Pulmonary artery endothelial cell (primary cell): Measurements from ENCODE around the gene AMN. TPM values are rescaled to one million over a fixed set of nuclear protein-coding genes. Genes with fewer than 3 reads are reported as not detected.

Source experiments
- DNase-seq: peaks from one replicate; pipeline ENCODE4 v3.0.0-alpha.2; 2011; ENCODE audit warnings: low read depth, low spot score
- total RNA-seq: library from RNA; depleted of rRNA; stranded (reverse); fragments of >200 nt; gene quantifications from 2 replicates; pipeline ENCODE4 v1.2.3, GENCODE V29; 2014

Gene AMN
- total RNA-seq, 1 donor from 2014 or later: 0.13 TPM

DNA sequence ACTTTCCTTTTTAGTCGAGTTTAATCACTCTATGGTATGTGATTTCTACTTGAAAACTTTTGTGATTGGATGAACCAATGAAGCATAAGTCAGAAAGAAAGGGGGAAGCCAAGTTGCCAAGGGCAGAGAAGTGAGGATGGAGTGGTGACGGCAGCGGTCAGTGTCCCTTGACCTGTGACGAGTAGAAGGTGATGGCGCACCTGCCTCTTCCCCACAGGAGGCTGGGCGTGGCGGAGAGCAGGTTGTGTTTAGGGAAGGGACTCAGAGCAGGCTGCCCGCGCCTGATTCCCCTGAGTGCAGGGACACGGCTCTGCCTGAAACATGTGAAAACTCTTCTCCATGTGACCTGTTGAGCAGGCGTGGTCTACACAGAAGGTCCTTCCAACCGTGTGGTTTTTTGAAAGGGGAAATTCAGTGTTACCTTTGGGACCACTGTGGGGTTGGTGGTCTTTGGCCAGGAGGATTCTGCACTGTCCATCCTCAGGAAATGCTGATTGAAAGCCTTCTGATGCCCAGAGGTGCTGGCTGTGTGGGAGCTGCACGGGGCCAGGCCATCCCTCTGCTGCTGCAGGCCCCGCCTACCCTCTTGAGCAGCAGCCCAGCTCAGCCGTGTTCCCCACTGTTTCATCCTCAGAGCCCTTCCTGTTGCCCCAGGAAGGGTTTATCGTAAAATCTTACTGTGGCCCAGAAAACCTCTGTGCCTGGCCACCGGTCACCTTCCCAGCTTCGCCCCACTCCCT is 23.5 kb upstream of the AMN start:
- no peak for DNase-seq

DNA sequence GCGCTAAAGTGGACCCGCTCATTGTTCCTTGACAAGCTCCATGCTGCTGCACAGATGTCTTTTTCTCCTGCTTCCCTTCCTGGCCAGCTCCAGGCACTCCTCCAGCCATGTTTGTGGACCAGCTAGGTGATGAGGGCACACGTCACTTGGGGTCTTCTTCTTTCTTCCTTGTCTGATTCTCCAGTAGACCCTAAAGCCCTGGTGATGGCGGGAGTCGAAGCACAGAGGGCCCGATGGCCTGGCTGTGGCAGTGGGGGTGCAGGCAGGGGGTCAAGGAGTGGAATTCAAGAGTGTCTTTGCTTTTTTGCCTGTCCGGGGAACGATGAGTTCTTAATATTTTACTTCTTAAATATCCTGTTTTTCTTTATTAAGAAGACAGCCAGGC is 23.0 kb upstream of the AMN start:
- no peak for DNase-seq

DNA sequence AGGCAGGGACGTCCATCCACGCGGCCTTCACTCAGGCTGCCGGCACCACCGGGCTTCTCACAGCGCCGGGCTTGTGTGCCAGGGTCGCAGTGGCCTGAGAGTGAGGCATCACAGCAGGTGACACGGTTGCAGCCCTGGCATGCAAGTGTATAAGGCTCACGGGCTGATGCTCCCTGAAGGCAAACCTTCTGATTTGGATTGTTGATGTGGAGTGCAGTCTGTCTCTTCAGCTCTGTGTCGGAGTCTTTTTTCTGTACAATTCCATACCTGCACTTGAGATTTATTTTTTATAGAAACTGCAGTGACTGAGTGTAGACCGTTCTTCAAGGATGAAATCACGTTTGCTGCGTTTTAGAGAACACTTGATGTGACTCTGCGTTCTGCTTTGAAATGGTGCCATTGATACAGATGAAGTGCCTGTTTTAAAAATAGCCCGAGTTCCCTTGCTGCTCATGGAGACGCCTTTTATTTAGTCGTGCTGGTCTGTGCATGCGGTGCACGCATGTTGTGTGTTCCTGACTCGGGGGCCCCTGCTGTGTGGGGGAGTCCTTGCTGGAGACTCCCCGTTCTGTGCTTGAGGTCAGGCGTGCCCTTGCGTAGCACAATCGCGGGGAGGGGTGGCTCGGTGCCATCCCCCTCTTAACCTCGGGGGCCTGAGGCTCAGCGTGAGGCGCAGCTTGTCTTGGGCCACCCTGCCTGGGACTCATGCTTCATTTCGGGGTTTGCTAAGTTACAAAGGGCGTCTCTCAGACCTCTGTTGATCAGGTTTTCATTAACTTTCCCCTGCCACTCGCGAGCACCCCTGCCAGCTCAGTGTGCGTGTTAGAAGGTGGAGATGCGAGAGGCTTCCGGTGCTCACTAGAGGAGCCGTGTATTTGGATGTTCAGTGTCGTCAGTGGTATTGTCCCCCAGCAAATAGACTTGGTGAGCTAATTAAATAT is 21.6 kb upstream of the AMN start:
- DNase-seq: no peak

DNA sequence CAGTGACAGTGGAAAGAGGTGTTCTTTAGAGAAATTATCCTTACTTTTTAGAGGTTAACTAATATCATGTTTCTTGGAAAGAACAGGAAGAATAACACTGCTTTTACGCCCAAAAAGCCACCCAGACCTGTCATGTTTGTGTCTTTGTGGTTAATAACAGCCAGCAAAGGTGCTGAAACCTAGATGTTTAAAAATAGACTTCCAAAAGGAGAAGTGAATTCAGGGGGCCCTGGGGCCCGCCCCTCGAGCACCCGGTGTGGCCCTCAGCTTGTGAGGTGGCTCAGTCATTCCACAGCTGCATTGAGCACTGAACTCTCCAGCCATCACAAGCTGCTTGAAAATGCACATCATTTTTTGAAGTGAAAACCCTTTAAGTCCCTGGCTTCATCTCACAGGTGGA is 20.8 kb upstream of the AMN start:
- no peak for DNase-seq

DNA sequence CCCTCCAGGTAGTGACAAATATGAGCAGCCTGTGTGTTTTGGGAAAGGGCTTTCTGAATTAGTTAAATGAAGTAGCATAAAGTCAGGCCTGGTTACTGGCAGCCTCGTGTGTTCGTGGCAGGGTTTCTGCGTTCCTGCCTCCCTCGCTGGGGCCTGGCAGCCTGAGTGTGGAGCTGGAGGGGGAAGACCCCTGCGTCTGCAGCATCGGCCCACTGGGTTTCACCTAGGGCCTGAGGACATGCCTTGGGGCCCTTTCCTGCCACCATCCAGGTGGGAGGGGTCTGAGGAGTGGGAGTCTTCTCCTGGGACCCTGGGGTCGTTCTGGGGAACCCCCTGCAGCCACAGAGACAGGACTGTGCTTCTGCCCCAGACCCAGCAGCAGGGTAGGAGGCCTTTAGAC is 20.4 kb upstream of the AMN start:
- DNase-seq: no peak

DNA sequence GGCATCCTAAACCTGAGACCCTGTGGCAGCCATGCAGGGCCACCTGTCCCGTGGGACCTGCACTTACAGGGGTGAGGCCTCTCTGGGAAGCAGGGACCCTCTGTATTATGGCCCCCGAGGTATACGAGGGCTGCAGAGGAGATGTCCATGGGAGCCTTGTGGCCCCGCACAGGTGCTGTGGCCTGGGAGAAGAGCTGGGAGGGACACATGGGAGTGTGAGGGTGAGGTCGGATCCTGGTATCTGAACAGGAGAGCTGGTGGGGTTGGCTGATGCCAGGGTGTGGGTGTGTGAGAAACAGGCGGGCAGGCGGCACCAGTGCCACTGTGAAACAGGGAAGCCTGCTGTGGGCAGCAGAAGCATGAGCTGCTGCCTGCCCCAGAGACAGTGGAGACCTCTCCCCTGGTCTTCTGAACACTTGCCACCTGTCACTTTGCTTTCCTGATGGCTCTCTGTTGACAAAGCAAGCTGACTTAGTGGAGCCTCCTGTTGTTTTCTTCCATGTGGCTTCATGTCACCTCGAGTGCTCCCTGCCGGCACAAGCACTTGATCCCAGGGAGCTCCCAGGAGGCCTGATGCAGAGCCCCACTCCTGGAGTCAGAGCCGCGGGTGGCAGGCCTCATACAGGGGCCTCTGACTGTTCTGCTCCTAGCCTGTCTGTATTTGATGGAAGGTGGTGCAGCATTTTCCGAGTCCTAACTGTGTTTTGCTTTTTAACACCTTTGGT is 19.8 kb upstream of the AMN start:
- no peak for DNase-seq

DNA sequence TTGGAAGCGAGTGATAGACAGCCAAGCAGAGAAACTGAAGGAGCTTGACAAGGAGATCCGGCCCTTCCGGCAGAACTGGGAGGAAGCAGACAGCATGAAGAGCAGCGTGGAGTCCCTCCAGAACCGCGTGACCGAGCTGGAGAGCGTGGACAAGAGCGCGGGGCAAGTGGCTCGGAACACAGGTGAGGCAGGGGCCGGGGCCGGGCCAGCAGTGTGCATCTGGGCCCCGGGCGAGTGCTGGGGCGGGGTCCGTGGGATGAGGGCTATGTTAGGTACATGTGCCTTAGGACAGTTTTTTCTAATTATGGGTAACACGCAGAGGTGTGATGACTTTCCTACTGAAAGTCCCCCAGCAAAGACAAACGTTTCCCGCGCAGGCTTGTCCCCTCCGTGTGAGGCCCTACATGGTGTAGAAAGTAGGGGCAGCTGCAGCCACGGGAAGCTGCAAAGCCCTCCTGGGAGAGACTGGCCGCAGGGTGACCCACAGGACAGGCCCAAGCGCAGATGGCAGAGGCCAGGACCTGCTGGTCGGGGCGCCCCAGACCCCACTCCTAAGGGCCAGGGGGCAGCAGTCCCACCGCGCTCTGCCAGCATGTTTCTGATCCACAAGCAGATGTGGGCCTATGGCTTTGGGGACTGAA is 19.1 kb upstream of the AMN start:
- DNase-seq: no peak

DNA sequence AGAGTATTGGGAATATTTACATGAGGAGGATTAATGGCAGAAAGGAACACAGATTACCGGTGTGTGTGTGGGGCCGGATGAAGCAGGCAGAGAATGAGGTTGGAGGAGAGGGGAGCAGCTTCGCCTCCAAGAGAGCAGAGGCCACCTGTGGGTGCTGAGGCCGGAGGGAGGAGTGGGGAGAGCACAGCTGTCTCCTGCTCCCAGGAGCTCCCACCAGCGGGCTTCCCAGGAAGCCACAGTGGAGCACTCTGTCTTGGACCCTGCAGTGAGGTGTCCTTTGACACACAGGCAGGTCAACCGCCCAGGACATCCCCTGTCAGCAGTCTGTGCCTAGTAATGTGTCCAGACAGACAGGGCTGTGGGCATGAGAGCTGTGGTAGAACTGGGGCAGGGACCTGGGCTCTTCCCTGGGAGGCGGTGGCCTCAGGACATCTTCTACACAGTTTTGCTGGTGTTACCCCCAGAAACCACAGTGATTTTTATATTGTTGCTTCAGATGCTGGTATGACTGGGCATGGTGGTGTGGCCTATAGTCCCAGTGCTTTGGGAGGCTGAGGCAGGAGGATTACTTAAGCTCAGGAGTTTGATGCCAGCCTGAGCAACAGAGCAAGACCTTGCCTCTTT is 18.5 kb upstream of the AMN start:
- DNase-seq: no peak

DNA sequence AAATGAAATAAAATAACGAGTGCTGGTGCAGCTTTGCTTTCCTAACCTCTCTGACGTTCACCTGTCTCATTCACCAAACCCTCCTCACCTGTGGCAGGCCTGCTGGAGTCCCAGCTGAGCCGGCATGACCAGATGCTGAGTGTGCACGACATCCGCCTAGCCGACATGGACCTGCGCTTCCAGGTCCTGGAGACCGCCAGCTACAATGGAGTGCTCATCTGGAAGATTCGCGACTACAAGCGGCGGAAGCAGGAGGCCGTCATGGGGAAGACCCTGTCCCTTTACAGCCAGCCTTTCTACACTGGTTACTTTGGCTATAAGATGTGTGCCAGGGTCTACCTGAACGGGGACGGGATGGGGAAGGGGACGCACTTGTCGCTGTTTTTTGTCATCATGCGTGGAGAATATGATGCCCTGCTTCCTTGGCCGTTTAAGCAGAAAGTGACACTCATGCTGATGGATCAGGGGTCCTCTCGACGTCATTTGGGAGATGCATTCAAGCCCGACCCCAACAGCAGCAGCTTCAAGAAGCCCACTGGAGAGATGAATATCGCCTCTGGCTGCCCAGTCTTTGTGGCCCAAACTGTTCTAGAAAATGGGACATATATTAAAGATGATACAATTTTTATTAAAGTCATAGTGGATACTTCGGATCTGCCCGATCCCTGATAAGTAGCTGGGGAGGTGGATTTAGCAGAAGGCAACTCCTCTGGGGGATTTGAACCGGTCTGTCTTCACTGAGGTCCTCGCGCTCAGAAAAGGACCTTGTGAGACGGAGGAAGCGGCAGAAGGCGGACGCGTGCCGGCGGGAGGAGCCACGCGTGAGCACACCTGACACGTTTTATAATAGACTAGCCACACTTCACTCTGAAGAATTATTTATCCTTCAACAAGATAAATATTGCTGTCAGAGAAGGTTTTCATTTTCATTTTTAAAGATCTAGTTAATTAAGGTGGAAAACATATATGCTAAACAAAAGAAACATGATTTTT is 17.1 kb upstream of the AMN start:
- no peak for DNase-seq

DNA sequence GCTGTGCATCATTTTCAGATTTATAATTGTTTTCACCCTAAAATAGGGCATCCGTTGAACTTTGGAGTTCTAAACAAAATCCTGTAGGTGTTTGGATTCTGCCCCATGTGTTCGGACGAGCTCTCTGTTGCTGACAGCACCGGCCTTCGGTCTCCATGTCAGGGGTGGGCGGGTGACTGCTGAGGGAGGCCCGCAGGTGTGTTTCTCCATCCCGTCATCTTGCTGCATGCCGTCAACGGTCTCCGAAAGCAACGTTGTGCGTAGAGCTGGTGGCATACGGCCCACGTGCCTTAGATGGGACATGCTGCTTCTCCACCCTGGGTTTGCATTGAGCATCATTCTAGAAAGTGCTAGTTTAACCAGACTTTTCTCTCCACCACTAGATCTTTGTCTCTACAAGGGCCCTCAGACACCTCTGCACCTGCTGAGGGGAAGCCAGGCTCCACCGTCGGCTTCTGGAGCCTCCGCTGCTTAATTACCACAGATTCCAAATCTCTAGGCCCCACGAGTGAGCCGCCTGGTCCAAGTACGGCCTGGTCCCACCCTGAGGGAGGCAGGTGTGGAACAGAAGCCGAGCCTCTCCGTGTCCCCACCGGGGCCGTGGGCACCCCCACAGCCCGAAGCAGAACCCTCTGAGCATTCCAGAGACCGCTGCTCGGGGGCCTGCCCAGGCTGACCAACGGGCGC is 15.7 kb upstream of the AMN start:
- DNase-seq: no peak

DNA sequence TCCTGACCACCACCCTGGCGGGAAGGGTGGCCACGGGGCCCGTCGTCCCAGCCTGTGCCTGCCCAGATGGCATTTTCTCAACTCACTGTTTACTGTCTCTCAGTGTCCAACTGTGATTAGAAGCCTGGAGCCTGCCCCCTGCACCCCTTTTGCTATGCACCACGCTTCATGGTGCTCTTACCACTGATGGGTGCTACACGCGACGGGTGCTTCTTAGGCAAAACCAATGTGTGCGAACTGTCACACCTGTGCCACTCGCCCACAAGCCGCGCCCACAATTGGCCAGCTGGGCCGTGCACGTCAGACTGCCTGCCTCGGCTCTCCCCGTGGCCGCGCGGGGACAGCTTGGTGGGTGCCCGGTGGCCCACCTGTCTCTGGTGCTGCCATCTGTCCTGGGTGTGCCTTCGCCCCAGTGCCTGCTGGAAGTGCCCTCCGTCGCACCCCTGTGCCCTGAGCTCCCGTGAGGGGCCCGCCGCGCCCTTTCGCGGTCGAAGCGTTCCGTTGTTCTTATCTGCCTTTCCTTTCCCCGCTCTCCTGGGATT is 15.1 kb upstream of the AMN start:
- DNase-seq: no peak

DNA sequence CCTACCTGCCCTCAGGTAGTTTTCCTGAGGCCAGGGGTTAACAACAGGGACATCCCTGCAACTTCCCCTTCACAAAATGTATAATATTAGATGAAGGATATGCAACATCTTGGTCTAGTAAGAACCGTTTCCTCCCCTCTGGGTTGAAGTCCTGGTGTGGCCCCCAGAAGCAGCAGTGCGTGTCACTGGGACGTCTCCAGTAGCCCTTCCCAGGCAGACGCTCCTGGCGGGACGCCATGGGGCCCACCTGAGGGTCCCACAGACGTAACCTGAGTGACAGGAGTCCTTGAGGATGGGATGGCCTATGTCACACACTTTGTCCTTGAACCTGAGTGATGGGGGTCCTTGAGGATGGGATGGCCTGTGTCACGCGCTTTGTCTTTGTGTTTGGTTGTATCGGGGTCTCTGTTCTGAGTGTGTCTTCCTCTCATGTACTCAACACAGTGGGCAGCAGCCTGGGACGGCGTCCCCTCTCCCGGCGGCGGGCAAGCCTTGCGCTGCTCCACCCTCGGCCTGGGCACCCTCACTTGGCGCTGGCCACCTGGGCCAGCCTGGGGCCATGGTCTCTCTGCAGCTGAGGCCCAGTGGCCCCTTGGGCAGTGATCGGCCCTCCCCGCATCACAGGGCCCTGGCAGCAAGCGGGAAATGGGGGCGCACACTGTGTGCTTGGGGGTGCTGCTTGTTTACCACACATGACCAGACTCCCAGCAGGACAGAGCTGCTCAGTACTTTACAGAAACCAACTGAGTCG is 14.3 kb upstream of the AMN start:
- no peak for DNase-seq

DNA sequence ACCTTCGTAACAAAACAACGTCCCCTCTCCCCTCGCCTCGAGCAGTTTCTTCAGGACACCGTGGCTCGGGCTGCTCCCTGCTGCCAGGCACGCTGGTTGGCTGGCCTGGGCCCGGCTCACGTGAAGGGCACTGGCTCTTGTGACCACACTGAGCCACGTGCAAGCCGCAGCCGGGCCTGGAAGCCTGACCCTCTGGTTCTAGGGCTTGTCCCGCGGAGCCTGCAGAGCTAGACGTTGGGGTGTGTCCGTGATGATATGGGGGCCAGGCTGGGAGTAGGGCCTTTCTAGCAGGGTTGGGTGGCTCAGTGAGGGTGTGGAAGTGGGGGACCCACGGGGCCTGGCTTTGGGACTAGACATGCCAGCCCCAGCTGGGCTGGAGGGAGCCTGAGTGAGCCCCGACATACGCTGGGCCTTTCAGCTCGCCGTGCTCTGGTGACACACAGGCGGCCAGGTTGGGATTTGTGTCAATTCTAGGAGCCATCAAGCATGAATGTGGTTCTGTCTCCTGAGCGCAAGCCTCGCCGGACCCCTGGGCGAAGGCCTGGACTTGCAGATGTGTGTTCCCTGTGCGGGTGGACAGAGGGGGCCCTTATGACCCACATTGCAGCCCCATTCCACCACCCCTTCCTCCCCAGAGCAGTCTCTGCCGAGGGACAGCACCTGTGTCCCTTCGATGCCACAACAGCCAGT is 13.6 kb upstream of the AMN start:
- no peak for DNase-seq

DNA sequence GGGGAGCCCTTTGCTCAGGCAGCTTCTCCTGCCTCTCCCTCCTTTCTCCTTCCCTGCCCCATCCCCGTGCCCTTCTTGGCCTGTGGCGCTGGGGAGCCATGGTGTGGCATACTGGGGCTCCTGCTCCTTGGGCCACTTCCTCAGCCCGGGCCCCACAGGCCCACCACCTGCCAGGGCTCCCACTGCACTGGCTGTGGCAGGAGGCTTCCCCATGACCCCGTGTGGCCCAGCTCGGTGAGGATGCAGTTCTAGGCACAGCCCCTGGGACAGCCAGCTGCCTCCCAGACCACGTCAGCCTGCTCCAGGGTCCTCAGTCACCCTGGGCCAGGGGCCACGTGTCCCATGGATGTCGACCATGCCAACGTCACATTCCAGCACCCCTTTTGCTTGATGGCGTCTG is 13.0 kb upstream of the AMN start:
- no peak for DNase-seq

DNA sequence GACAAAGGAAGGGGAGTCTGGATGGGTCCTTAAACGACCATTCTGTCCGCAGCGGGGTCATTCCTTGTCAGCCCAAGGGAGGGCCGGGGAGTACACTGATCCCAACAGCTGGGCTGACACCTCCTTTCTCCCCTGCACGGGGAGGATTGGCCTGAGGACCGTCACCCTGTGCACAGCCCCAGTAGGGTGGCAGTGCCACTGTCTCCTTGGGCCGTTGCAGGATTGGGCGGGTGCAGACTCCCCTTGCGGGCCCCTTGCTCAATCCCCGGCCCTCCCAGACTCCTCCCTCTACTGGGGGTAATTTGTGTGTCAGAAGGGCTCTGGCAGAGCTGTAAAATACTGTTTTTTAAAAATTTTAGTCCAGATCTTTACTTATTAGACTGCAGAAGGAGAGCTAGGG is 12.6 kb upstream of the AMN start:
- no peak for DNase-seq

DNA sequence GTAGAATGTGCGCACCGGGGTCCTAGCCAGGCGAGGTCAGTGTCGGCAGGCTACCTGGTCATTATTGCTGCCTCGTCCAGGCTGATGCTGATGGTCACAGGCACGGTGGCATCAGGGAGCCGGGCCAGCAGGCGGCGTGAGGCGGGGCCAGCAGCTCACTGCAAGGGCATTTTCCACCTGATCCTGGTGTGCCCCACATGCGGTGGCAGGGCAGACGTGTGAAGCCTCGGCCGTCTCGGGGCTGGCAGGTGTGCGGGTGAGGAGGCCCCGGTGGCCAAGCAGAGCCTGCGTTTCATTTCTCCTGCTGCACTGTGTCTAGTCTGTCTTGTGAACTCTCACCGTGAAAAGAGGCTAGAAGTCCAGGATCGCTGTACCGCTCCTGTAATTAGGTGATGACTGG is 12.0 kb upstream of the AMN start:
- no peak for DNase-seq

DNA sequence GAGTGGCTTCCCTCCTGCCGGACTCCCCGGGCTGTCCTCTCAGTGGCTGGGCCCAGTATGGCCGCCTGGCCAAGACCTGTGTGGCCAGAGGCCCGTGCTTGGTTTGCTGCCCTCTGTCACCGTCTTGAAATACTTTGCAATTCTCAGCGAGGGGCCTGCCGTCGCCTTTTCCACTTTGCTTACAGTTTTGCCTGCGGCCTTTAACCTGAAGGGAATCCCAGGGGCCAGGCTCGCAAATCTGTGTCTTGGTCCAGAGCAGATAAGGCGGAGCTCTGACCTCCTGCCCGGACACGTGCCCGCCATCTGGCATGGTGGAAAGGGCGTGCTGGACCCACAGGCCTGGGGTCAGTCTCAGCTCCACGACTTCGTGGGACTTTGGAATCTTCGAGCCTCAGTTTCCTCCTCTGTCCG is 10.9 kb upstream of the AMN start:
- DNase-seq: no peak
